Glomerular visceral epithelial cell (primary cell): Measurements from ENCODE around the gene CX3CL1.
"Not testable (repeated sequence)": the region's sequence is repeated elsewhere in the genome, so short reads cannot be mapped to it uniquely, and the experiment has no call there.

Experiments
- DNase-seq: peaks from one replicate; pipeline ENCODE4 v3.0.0-alpha.2; 2016; ENCODE audit errors: extremely low spot score

Gene CX3CL1

DNA sequence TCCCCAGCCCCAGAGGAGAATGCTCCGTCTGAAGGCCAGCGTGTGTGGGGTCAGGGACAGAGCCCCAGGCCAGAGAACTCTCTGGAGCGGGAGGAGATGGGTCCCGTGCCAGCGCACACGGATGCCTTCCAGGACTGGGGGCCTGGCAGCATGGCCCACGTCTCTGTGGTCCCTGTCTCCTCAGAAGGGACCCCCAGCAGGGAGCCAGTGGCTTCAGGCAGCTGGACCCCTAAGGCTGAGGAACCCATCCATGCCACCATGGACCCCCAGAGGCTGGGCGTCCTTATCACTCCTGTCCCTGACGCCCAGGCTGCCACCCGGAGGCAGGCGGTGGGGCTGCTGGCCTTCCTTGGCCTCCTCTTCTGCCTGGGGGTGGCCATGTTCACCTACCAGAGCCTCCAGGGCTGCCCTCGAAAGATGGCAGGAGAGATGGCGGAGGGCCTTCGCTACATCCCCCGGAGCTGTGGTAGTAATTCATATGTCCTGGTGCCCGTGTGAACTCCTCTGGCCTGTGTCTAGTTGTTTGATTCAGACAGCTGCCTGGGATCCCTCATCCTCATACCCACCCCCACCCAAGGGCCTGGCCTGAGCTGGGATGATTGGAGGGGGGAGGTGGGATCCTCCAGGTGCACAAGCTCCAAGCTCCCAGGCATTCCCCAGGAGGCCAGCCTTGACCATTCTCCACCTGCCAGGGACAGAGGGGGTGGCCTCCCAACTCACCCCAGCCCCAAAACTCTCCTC, 10.4 kb downstream of the CX3CL1 start:
- DNase-seq: no peak

DNA sequence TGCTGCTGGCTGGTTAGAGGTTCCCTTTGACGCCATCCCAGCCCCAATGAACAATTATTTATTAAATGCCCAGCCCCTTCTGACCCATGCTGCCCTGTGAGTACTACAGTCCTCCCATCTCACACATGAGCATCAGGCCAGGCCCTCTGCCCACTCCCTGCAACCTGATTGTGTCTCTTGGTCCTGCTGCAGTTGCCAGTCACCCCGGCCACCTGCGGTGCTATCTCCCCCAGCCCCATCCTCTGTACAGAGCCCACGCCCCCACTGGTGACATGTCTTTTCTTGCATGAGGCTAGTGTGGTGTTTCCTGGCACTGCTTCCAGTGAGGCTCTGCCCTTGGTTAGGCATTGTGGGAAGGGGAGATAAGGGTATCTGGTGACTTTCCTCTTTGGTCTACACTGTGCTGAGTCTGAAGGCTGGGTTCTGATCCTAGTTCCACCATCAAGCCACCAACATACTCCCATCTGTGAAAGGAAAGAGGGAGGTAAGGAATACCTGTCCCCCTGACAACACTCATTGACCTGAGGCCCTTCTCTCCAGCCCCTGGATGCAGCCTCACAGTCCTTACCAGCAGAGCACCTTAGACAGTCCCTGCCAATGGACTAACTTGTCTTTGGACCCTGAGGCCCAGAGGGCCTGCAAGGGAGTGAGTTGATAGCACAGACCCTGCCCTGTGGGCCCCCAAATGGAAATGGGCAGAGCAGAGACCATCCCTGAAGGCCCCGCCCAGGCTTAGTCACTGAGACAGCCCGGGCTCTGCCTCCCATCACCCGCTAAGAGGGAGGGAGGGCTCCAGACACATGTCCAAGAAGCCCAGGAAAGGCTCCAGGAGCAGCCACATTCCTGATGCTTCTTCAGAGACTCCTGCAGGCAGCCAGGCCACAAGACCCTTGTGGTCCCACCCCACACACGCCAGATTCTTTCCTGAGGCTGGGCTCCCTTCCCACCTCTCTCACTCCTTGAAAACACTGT, 11.3 kb downstream of the CX3CL1 start:
- peak; percentile 50 for DNase-seq

DNA sequence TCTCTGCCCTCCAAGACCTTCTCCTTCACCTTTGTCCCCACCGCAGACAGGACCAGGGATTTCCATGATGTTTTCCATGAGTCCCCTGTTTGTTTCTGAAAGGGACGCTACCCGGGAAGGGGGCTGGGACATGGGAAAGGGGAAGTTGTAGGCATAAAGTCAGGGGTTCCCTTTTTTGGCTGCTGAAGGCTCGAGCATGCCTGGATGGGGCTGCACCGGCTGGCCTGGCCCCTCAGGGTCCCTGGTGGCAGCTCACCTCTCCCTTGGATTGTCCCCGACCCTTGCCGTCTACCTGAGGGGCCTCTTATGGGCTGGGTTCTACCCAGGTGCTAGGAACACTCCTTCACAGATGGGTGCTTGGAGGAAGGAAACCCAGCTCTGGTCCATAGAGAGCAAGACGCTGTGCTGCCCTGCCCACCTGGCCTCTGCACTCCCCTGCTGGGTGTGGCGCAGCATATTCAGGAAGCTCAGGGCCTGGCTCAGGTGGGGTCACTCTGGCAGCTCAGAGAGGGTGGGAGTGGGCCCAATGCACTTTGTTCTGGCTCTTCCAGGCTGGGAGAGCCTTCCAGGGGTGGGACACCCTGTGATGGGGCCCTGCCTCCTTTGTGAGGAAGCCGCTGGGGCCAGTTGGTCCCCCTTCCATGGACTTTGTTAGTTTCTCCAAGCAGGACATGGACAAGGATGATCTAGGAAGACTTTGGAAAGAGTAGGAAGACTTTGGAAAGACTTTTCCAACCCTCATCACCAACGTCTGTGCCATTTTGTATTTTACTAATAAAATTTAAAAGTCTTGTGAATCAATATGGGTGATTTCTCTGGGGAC, 12.2 kb downstream of the CX3CL1 start:
- no peak for DNase-seq

DNA sequence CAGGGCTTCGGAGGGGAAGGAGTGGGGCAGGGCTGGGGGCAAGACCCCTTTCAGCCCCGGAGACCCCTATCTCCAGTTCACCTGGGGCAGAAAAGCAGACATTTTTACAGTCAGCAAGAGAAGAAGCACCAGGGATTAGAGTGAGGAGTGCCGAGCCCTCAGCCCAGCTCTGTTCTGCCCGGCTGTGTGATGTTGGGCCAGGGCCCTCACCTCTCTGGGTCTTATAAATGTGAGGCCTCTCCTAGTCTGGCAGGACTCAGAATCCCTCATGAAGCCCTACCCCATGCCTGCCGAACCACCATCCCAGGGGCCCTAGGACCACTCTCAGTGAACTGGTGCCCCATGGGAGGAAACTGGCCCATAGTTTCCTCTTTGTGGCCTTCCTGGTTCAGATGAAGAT, 12.8 kb downstream of the CX3CL1 start:
- DNase-seq: no peak

DNA sequence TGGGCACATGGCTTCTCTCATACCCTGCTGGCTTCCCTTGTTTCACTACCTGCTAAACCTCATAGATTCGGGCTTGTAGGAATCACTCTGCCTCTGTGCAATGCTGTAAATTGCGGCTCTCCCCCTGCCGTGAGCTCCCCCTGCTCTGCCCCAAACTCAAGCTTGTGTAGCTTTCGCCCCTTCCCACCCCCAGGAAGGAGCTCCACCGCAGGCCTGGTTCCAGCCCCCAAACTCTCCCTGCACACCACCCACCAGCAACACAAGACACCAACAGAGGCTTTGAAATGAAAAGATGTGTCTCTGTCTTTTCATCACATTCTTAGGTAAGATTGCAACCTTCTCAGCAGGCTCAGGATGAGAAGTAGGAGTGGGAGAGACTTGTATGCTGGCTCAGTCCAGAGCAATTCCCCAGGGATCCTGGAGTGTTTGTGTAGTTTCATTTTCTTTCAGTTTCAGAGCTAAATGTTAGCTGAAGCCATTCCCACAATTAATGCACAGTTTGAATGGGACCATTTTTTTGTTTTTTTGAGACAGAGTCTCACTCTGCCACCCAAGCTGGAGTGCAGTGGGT, 14.2 kb downstream of the CX3CL1 start:
- no peak for DNase-seq

DNA sequence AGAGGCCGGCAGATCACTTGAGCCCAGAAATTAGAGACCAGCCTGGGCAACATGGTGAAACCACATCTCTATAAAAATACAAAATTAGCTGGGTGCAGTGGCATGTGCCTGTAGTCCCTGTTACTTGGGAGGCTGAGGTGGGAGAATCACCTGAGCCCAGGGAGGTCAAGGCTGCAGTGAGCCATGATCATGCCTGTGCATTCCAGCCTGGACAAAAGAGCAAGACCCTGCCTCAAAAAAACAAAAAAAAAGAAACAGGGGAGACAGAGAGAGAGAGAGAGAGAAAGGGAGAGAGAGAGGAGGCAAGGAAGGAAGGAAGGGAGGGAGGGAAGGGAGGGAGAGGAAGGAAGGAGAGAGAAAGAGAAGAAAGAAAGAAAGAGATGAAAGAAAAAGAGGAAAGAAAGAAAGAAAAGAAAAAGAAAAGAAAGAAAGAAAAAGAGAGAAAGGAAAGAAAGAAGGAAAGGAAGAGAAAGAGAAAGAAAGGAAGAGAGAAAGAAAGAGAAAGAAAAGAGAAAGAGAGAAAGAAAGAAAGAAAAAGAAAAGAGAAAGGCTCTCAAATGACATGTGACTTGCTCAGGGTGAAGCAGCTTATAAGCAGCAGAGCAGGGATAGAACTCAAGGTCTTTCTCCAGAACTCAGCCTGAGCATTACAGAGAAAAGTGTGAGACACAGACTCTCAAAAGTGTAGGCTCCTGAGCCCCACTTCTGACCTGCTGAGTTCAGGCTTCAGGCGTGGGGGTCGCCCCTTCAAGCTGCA, 15.5 kb downstream of the CX3CL1 start:
- no peak for DNase-seq

DNA sequence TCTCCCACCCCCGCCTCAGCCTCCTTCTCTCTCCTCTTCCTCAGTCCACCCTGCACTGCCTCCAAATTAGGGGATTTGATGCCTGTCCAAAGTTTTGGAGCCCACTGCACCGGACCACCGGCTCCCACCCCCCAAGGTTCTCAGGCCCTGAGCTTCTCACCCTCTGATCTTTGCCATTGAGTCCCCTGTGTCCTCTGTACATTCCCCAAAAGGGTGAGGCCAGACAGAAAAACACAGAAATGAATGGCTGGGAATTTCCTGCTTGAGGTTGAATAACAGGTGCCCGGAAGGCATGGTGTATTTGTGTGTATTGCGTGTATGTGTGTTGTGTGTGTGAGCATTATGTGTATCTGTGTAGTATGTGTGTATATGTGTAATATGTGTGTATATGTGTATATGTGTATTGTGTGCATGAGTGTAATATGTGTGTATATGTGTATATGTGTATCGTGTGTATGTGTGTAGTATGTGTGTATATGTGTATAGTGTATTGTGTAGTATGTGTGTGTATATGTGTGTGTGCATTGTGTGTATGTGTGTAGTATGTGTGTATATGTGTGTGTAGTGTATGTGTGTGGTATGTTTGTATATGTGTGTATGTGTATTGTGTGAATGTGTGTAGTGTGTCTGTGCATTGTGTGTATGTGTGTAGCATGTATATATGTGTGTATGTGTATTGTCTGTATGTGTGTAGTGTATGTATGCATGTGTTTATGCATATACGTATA, 16.2 kb downstream of the CX3CL1 start:
- DNase-seq: no peak

DNA sequence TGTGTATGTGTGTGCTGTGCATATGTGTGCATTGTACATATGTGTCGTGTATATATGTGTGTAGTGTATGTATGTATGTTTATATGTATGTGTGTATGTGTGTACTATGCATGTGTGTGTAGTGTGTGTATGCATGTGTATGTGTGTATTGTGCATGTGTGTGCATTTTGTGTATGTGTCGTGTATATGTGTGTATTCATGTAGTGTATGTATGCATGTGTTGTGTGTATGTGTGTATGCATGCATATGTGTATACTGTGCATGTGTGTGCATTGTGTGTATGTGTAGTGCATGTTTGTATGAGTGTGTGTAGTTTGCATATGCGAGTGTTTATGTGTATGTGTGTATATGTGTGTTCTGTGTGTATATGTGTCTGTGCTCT, 16.8 kb downstream of the CX3CL1 start:
- DNase-seq: no peak

DNA sequence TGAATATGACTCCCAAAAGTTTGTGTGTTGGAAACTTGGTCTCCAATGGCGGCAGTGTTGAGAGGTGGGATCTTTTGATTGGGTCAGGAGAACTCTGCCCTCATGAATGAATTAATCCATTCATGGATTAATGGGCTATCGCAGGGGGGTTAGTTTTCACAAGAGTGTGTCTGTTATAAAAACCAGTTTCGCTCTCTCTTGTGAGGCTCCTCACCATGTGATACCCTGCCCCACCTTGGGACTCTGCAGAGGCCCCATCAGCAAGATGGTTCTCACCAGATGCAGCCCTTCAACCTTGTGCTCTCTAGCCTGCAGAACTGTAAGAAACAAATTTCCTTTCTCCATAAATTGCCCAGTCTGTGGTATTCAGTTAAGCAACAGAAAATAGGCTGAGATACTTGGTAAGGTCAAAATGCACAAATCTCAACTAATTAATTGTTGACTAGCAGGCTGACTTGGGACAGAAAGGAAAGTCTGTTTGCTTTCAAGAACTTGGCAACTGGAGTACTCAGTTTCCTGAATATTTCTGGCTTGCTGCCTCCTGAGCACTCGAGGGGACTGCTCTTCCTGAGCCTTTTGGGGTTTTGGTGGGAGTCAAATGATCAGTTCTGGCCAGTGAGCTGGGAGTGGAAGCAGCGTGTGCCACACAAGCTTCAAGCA, 18.5 kb downstream of the CX3CL1 start:
- no peak for DNase-seq

DNA sequence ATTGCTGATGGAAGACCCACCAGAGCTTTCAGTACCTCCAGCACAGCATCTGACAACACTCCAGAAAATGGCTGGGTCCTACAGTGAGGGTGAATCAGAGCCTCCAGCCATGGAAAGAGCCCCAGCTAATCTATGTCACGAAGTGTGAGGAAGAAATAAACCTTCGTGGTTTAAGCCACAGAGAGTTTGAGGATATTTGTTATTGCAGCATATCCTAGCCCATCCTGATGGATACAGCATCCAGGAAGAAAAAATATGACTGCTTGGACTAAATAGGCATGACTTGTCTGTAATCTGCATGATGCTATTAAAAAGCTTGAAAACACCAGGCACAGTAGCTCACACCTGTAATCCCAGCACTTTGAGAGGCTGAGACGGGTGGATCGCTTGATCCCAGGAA, 19.0 kb downstream of the CX3CL1 start:
- no peak for DNase-seq

DNA sequence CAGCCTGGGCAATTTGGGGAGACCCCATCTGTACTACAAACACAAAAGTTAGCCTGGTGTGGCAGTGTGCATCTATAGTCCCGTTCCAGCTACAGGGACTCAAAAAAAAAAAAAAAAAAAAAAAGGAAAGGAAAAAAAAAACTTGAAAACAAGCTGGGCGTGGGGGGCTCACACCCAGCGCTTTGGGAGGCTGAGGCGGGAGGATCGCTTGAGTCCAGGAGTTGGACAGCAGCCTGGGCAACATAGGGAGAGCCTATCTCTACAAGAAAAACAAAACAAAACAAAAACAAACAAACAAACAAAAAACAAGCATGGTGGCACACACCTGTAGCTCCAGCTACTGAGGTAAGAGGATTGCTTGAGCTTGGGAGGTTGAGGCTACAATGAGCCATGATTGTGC, 19.4 kb downstream of the CX3CL1 start:
- DNase-seq: no peak

DNA sequence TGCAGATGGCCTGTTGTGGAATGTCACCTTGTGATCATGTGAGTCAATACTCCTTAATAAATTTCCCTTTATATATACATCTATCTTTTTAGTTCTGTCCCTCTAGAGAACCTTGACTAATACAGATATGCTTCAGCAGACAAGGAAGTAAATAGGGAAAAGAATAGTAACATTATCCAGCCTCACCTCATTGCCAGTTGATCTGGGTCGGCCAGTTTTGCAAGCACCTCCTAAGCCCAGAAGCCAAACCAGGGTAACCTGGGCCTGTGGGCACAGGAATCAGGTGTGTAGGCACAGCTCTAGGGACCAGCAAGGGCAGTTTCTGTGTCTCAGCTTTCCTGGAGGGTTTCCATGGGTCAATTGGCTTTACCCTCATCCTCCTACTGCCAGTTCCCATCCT, 20.4 kb downstream of the CX3CL1 start:
- no peak for DNase-seq

DNA sequence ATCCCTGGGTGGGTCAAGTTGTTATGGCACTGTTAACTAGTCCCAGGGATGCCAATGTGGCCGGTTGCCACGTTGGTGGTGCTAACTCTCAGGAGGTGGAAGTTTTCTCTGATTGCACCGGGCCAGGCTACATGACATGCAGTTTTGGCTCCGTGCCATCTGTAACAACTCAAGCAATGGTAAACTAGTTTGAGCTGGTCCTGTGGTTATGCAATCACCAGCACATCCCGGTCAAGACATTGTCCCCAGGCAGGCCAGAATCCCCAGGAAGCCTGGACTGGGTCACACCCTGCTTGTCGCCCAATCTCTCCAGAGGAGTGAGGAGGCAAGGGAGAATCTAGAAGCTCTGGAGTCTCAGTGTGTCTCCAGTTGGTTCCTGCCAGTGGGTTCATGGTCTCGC, 22.2 kb downstream of the CX3CL1 start:
- DNase-seq: peak; percentile 44

DNA sequence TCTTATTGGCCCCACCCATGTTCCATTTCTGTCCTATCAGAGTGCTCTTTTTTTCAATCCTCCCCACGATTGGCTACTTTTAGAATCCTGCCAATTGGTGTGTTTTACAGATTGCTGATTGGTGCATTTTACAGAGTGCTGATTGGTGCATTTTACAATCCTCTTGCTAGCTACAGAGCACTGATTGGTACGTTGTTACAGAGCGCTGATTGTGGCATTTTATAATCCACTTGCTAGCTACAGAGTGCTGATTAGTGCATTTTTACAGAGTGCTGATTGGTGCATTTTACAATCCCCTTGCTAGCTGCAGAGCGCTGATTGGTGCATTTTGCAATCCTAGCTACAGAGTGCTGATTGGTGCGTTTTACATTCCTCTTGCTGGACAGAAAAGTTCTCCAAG, 22.7 kb downstream of the CX3CL1 start:
- no peak for DNase-seq

DNA sequence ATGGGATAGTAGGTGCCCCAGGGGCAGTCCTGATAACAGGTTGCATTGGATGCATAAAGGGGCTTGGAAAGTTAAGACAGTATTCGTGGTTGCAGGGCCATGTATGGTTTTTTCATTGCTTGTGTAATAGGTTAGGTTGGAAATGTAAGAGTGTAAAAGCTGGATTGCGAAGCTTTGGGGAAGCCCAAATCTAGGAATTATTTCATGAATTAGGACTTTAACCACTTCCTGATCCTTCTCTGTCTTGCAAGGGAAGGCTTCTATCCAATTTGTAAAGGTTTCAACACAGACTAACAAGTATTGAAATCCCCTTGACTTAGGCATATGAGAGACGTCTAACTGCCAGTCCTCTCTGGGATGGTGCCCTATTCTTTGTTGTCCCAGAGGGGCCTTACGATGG, 24.5 kb downstream of the CX3CL1 start:
- no peak for DNase-seq

DNA sequence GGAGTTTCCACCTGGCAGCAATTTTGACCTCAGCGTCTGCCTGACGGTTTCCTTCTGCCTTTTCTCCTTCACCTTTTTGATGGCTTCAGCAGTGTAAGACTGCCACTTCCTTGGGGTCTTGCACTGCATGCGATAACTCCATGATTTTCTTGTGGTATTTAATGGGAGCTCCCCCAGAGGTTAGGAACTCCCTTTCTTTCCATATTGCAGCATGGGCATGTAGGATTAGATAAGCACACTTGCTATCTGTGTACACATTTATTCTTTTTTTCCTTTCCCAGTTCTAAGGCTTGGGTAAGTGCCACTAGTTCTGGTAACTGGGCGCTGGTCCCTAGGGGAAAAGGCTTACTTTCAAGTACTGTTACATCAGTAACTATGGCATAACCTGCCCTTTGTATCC, 25.2 kb downstream of the CX3CL1 start:
- not testable (repeated sequence) for DNase-seq

DNA sequence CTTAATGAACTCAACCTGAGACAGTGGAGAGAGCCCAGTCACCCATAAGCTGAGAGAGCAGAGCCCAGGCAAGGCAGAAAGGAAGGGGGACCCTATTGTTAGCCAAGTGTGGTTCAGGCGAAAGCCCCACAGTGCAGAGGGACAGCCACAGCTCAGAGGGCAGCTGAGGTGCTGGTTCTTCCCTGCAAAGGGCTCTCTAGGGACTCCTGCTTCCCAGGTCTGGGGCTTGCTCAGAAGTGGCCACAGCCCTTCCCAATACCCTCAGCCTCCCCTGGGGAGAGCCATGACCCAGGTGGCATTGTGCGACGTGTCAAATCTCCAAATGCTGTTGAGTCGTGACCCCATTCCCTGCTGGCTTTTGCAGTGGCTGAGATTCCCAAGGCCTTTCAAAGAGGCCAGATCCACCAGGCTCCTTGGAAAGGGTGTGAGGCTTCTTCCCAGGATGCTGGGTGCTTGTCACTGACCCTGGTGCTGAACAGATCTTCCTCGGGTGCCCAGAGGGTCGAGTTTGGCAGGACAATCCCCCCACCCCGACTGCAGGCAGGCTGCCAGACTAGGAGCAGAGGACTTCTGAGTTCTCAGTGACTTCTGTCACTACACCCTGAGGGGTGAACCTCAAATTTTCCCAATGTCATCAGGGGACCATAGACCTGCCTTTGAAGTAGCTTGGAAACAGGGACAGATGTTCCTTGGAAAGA, 29.8 kb downstream of the CX3CL1 start:
- DNase-seq: no peak

DNA sequence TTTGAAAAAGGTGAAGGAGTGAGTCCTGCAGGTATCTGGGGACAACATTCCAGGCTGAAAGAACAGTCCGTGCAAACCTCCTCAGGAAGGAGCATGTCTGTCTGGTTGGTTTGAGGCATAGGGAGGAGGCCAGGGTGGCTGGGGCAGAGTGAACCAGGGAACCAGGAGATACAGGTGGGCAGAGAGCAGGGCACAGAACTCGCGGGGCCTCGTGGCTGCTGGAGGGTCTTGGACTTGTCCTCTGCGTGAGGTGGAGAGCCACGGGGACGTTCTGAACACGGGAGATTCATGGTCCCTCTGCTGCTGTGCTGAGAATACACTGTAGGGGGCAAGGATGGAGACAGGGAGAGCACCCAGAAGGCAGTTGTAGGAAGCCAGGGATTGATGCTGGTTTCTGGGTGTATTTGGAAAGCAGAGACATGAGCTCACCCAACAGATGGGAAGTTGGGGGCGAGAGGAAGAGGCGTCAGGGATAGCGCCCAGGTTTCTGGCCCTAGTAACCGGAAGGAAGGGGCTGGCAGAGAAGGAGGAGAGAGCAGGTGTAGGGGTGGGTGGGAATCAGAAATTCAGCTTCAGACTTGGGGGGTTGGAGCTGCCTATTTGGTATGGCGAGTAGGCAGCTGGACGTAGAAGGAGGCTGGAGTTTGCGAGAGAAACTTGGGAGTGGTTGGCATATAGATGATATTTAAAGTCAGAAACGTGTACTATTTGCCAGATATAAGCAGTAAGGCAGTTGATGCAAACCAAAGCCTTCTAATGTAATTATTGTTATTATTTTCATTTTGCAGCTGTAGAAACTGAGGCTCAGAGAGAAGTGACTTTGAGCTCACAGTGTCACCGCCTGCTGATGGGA, 31.9 kb downstream of the CX3CL1 start, which contains the start of gene CCL17:
Gene CCL17 (plus strand): TSS at position 803 of the 853 bp plus-strand sequence. CDS start 9,166 bp downstream, outside the sequence.
- no peak for DNase-seq
